ENCODE data around the gene NUP155.

DNA sequence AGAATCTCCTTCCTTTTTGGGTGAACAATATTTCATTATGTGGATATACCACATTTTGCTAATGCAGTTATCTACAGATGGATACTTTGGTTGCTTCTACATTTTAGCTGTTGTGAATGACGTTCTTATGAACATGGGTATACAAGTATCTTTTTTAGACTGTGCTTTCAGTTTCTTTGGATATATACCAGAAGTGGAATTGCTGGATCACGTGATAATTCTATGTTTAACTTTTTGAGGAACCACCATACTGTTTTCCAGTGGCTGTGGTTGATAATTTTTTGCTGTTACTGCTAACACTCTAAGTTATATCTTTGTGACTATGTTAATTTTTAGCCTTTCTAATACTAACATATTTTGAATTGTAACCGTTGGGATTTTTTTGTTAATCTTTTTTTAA, 20.7 kb upstream of the NUP155 start:
- TF ChIP-seq, protein P1, sequence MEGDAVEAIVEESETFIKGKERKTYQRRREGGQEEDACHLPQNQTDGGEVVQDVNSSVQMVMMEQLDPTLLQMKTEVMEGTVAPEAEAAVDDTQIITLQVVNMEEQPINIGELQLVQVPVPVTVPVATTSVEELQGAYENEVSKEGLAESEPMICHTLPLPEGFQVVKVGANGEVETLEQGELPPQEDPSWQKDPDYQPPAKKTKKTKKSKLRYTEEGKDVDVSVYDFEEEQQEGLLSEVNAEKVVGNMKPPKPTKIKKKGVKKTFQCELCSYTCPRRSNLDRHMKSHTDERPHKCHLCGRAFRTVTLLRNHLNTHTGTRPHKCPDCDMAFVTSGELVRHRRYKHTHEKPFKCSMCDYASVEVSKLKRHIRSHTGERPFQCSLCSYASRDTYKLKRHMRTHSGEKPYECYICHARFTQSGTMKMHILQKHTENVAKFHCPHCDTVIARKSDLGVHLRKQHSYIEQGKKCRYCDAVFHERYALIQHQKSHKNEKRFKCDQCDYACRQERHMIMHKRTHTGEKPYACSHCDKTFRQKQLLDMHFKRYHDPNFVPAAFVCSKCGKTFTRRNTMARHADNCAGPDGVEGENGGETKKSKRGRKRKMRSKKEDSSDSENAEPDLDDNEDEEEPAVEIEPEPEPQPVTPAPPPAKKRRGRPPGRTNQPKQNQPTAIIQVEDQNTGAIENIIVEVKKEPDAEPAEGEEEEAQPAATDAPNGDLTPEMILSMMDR (IDR thresholded peaks at IDR 0.05), result no peak
- TF ChIP-seq POLR2A (IDR thresholded peaks at IDR 0.05) (no peak), POLR2AphosphoS5 (IDR thresholded peaks at IDR 0.05) (no peak)
